A673 (cell line): Measurements from ENCODE around the gene CMTM7. TPM values are rescaled to one million over a fixed set of nuclear protein-coding genes. Genes with fewer than 3 reads are reported as not detected.

Source experiments
- Bru-seq: library from RNA; stranded (reverse); fragments of 400-500 nt; gene quantifications from one replicate; lab custom pipeline; 2021; lab: Mats Ljungman, UMichigan
- BruChase-seq, 2 experiments: library from RNA; stranded (reverse); fragments of 400-500 nt; gene quantifications; one replicate each; lab custom pipeline; 2021; lab: Mats Ljungman, UMichigan
- BruUV-seq: library from RNA; stranded (reverse); fragments of 400-500 nt; replicated peaks from 2 replicates; lab custom pipeline; 2021; lab: Mats Ljungman, UMichigan
- CTCF ChIA-PET: fragments of 300-600 bp; sonication (Branson Sonifier 250); formaldehyde crosslinking; loops from one replicate; lab custom pipeline; 2022; ENCODE audit warnings: antibody characterized with exemption; lab: Charles Lee
- POLR2A ChIA-PET: fragments of 300-600 bp; sonication (Branson Sonifier 250); formaldehyde crosslinking; loops from one replicate; lab custom pipeline; 2022; ENCODE audit warnings: antibody characterized with exemption; ENCODE audit not compliant: low non-redundant PET; lab: Charles Lee
- DNase-seq: peaks from one replicate; pipeline ENCODE4 v3.0.0-alpha.2; 2015; ENCODE audit warnings: low spot score
- H3K27ac ChIP-seq: fragments of 200-600 bp; sonication (generic); 2 replicates; pipeline ENCODE4 v1.5.1; 2016; ENCODE audit warnings: mixed run types, low read depth, mild to moderate bottlenecking, mixed read lengths, antibody characterized with exemption, low read length; ENCODE audit not compliant: poor library complexity, severe bottlenecking
- H3K27me3 ChIP-seq: fragments of 200-600 bp; sonication (generic); replicated peaks from 2 replicates; pipeline ENCODE4 v1.6.1; 2017; ENCODE audit warnings: mixed run types, low read depth, mild to moderate bottlenecking, mixed read lengths, antibody characterized with exemption, low read length; ENCODE audit not compliant: insufficient read depth, poor library complexity
- H3K36me3 ChIP-seq: fragments of 200-600 bp; sonication (generic); 2 replicates; pipeline ENCODE4 v1.6.1; 2016; ENCODE audit warnings: mixed run types, mild to moderate bottlenecking, mixed read lengths, antibody characterized with exemption, low read length; ENCODE audit not compliant: insufficient read depth, poor library complexity, severe bottlenecking
- H3K4me1 ChIP-seq: fragments of 200-600 bp; sonication (generic); 2 replicates; pipeline ENCODE4 v1.6.1; 2017; ENCODE audit warnings: mixed run types, mild to moderate bottlenecking, mixed read lengths, antibody characterized with exemption, low read length; ENCODE audit not compliant: insufficient read depth, poor library complexity, severe bottlenecking
- H3K4me3 ChIP-seq: fragments of 200-600 bp; sonication (generic); 2 replicates; pipeline ENCODE4 v1.5.1; 2016; ENCODE audit warnings: low read depth, mixed run types, mild to moderate bottlenecking, mixed read lengths, low read length; ENCODE audit not compliant: poor library complexity, severe bottlenecking
- H3K9me3 ChIP-seq: fragments of 200-600 bp; sonication (generic); 2 replicates; pipeline ENCODE4 v1.6.1; 2016; ENCODE audit warnings: mixed run types, low read depth, mild to moderate bottlenecking, mixed read lengths, antibody characterized with exemption, low read length; ENCODE audit not compliant: poor library complexity, severe bottlenecking
- EZH2 ChIP-seq: fragments of 200-600 bp; sonication (generic); IDR thresholded peaks from 2 replicates; pipeline ENCODE4 v1.6.1; 2017; ENCODE audit warnings: borderline replicate concordance, low read depth, mild to moderate bottlenecking, mixed read lengths, antibody characterized with exemption, low read length; ENCODE audit not compliant: poor library complexity, severe bottlenecking
- intact Hi-C: fragments of 100-400 bp; cut with micrococcal nuclease; formaldehyde crosslinking; loops from one replicate; pipeline ENCODE4 v1.10.0; 2022; ENCODE audit not compliant: unreplicated experiment
- long read RNA-seq: library from polyadenylated mRNA; stranded (forward); transcript quantifications from one replicate; pipeline ENCODE4 v2.0.0, GENCODE V29; 2022
- total RNA-seq: library from RNA; stranded (reverse); gene quantifications from 2 replicates; pipeline ENCODE4 v1.2.3, GENCODE V29; 2021
- TF ChIP-seq, protein P1 (sequence below): fragments of 300-800, 200-600 bp; sonication (generic); conservative IDR thresholded peaks from 2 replicates; pipeline ENCODE4 v1.5.1; 2017; ENCODE audit warnings: low read depth, mild to moderate bottlenecking, antibody characterized with exemption, low read length, moderate library complexity, mixed read lengths

The CMTM7 gene, protein sequence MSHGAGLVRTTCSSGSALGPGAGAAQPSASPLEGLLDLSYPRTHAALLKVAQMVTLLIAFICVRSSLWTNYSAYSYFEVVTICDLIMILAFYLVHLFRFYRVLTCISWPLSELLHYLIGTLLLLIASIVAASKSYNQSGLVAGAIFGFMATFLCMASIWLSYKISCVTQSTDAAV
- 0.79 TPM in 1 of 2 replicates, not detected in the other for total RNA-seq
- Bru-seq, nascent RNA: percentile 16 among the genes with signal in this experiment
- BruChase-seq, experiment 1, labeled RNA remaining after a 2-hour chase: percentile 16 among the genes with signal in this experiment
- percentile 18 among the genes with signal in this experiment for BruChase-seq, experiment 2, labeled RNA remaining after a 6-hour chase
- long read RNA-seq, partial matches to known transcripts: 0 of 1 reads
- long read RNA-seq, other reads (novel, unspliced or antisense): 1 of 1 reads

DNA sequence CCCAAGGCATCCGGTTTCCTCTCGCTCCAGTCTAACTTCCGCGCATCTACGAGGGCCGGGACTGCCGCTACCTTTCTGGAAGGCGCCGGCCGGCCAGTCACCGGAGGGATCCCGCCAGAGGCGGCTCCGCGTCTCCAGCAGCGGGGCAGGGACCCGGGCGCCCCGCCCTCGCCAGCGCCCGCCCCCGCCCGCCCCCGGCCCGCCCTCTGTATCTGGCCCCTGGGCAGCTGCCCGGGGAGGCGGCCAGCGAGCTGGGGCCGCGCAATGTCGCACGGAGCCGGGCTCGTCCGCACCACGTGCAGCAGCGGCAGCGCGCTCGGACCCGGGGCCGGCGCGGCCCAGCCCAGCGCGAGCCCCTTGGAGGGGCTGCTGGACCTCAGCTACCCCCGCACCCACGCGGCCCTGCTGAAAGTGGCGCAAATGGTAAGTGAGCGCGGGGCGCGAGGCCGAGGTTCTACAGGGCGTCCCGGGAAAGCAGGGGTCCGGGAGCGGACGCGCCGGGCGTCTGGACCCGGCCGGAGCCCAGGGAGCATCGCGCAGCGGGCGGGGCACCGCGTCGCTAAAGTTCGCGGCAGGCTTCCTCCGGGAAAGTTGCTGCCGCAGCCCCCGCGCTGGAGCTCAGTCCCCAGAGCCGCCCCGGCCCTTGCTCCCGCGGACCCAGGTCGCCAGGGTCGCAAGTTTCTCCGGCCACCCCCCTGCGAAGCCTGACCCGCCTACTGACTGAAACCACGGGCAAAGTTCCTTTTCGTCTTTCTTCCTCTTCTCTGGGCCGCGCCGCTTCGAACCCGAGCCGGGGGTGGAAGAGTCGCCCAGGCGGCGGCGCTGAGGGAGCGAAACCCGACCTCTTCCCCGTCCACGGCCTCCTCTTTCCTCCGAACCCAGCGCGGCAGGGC is at the start of gene CMTM7:
Gene CMTM7, plus strand, starts transcription at position 211 of the 893 bp plus-strand sequence. Its CDS starts 54 bp downstream, at position 265.
- Histone ChIP-seq H3K27ac (no peak within 1 kb of the TSS), H3K36me3 (no peaks in the 10 kb centered on the region), H3K4me1 (no peaks in the 10 kb centered on the region), H3K4me3 (peak within 1 kb of the TSS; percentile 41), H3K27me3 (peaks cover 27% of the 10 kb centered on the region), H3K9me3 (no peaks in the 10 kb centered on the region)
- intact Hi-C loops: no loop called here
- DNase-seq: no peak
- no TSS peak for BruUV-seq
- ChIA-PET CTCF (interaction anchor here (0.7 kb wide), 1 partner anchor 17 kb away, joined by 3 read pairs; no protein-coding TSS in a partner anchor), POLR2A (no interaction called here)
- TF ChIP-seq EZH2: peak; percentile 64
- TF ChIP-seq, protein P1, sequence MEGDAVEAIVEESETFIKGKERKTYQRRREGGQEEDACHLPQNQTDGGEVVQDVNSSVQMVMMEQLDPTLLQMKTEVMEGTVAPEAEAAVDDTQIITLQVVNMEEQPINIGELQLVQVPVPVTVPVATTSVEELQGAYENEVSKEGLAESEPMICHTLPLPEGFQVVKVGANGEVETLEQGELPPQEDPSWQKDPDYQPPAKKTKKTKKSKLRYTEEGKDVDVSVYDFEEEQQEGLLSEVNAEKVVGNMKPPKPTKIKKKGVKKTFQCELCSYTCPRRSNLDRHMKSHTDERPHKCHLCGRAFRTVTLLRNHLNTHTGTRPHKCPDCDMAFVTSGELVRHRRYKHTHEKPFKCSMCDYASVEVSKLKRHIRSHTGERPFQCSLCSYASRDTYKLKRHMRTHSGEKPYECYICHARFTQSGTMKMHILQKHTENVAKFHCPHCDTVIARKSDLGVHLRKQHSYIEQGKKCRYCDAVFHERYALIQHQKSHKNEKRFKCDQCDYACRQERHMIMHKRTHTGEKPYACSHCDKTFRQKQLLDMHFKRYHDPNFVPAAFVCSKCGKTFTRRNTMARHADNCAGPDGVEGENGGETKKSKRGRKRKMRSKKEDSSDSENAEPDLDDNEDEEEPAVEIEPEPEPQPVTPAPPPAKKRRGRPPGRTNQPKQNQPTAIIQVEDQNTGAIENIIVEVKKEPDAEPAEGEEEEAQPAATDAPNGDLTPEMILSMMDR: no peak

DNA sequence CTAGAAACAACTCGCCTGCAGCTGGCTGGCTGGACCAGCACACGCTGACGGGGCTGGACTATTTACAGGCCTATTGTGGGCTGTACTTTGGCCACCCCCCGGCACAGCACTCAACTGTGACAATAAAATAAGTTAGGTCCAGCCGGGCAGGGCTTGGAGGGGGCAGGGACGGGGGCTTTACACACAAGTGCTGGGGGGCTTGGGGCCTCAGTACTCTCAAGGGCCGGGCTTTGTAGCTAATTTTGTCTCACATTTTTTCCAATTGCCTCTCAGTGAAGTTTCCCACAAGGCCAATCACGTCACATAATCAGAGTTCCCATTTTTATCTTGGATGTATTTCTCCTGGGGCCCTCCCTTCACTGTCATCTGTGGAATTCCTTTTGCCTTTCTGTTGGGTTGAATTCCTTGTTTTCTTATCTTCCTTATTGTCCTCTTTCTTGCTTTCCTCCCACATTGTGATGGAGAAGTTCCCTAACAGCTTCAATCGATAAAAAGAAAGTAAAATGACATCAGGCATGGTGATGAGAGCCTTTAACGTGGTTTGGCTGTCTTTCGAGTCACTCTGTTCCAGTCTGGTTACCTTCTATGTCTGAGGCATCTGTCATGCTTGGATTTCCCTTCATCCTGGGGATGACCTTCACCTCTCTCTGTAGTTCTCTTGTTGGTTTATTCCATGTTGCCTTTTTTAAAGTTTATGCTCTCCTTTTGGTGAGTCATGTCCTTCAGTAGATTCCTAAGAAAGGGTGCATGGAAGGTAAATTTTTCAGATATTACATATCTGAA is 44.1 kb upstream of the CMTM7 start:
- no peak for DNase-seq
- Histone ChIP-seq H3K36me3 (no peaks in the 10 kb centered on the region), H3K4me3 (no peak overlapping the region), H3K9me3 (no peaks in the 10 kb centered on the region), H3K4me1 (no peaks in the 10 kb centered on the region), H3K27me3 (no peaks in the 10 kb centered on the region), H3K27ac (no peak overlapping the region)
- intact Hi-C loops: no loop called here
- no TSS peak for BruUV-seq
- CTCF ChIA-PET: no interaction called here
- TF ChIP-seq EZH2: no peak
- TF ChIP-seq, protein P1: no peak
- POLR2A ChIA-PET: no interaction called here

DNA sequence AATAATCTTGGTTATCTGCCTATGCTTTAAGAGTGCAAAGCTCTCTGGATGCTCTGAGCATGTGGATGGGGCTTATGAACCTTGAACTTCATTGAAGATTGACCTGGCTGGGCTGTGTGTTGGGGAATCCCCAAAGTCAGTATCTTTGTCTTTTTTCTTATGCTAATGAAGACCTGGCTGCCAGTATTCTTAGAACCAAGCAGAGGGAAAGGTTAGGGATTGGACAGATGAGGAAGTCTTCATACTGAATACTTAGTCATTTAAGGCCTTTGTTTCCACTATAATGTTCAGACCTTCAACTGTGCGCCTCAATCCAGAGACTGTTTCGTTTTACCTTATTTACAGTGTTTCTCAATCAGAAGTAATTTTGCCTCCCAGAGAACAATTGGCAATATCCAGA is 42.5 kb upstream of the CMTM7 start:
- ChIA-PET POLR2A (no interaction called here), CTCF (no interaction called here)
- TF ChIP-seq EZH2: no peak
- TF ChIP-seq, protein P1: no peak
- H3K4me3 ChIP-seq: no peak overlapping the region
- no peaks in the 10 kb centered on the region for H3K36me3 ChIP-seq
- no TSS peak for BruUV-seq
- no peaks in the 10 kb centered on the region for H3K9me3 ChIP-seq
- intact Hi-C loops: no loop called here
- DNase-seq: no peak
- no peaks in the 10 kb centered on the region for H3K27me3 ChIP-seq
- H3K27ac ChIP-seq: no peak overlapping the region
- no peaks in the 10 kb centered on the region for H3K4me1 ChIP-seq
